Activated CD4-positive, alpha-beta memory T cell treated with anti-CD3 and anti-CD28 coated beads, Interleukin-2, amount 10 ng/mL, durations not matched to agents 7 days and 5 days (primary cell): ENCODE measurements around the gene MAPK8. TPM values are rescaled to one million over a fixed set of nuclear protein-coding genes. Genes with fewer than 3 reads are reported as not detected.

Experiments used
- CTCF ChIA-PET: fragments of 350-600 bp; sonication (Branson Sonifier 250); formaldehyde crosslinking; loops from one replicate; lab custom pipeline; 2021; ENCODE audit warnings: antibody characterized with exemption, inconsistent platforms; lab: Charles Lee
- POLR2A ChIA-PET: fragments of 350-600 bp; sonication (Branson Sonifier 250); formaldehyde crosslinking; loops from one replicate; lab custom pipeline; 2021; ENCODE audit warnings: antibody characterized with exemption; lab: Charles Lee
- DNase-seq: peaks from one replicate; pipeline ENCODE4 v3.0.0-alpha.2; 2020
- H3K27ac Mint-ChIP-seq: one replicate; pipeline ENCODE4 v1.8.0; 2021; ENCODE audit warnings: mild to moderate bottlenecking, mixed read lengths
- H3K27me3 Mint-ChIP-seq: one replicate; pipeline ENCODE4 v1.8.0; 2021; ENCODE audit warnings: mixed read lengths
- H3K36me3 Mint-ChIP-seq: one replicate; pipeline ENCODE4 v1.8.0; 2021; ENCODE audit warnings: low read depth, mixed read lengths
- H3K4me1 Mint-ChIP-seq: one replicate; pipeline ENCODE4 v1.8.0; 2021; ENCODE audit warnings: mixed read lengths
- H3K4me3 Mint-ChIP-seq: one replicate; pipeline ENCODE4 v1.8.0; 2021; ENCODE audit warnings: mild to moderate bottlenecking, mixed read lengths
- H3K9me3 Mint-ChIP-seq: one replicate; pipeline ENCODE4 v1.8.0; 2021; ENCODE audit warnings: mixed read lengths
- total RNA-seq, 2 experiments: library from RNA; stranded (reverse); gene quantifications; one replicate each; pipeline ENCODE4 v1.2.3, GENCODE V29; 2021

Gene MAPK8
- total RNA-seq, 2 experiments from 2014 or later: 46.2 to 48.2 TPM

GRCh38 chr10:48452879-48453412, 146.5 kb downstream of the MAPK8 start:
- CTCF ChIA-PET: no interaction called here
- Mint-ChIP-seq H3K27me3 (no peaks in the 10 kb centered on the region), H3K4me1 (no peaks in the 10 kb centered on the region), H3K36me3 (no peaks in the 10 kb centered on the region), H3K9me3 (no peaks in the 10 kb centered on the region), H3K27ac (no peak overlapping the region), H3K4me3 (no peak overlapping the region)
- POLR2A ChIA-PET: no interaction called here
- DNase-seq: no peak

- ChIA-PET POLR2A (no interaction called here), CTCF (no interaction called here)
- H3K27me3 Mint-ChIP-seq: no peaks in the 10 kb centered on the region
- no peaks in the 10 kb centered on the region for H3K4me1 Mint-ChIP-seq
- DNase-seq: no peak
- H3K4me3 Mint-ChIP-seq: no peak overlapping the region
- no peaks in the 10 kb centered on the region for H3K36me3 Mint-ChIP-seq
- H3K27ac Mint-ChIP-seq: no peak overlapping the region
- H3K9me3 Mint-ChIP-seq: no peaks in the 10 kb centered on the region
Measured at GRCh38 chr10:48453451-48454301, 147.2 kb downstream of the MAPK8 start.

- ChIA-PET CTCF (no interaction called here), POLR2A (no interaction called here)
- no peak for DNase-seq
- Mint-ChIP-seq H3K4me1 (no peaks in the 10 kb centered on the region), H3K27me3 (no peaks in the 10 kb centered on the region), H3K27ac (no peak overlapping the region), H3K4me3 (no peak overlapping the region), H3K36me3 (no peaks in the 10 kb centered on the region), H3K9me3 (no peaks in the 10 kb centered on the region)
Measured at GRCh38 chr10:48454302-48455054, 148.0 kb downstream of the MAPK8 start.

GRCh38 chr10:48455055-48455391, 148.5 kb downstream of the MAPK8 start:
- CTCF ChIA-PET: no interaction called here
- no peaks in the 10 kb centered on the region for H3K36me3 Mint-ChIP-seq
- H3K4me1 Mint-ChIP-seq: no peaks in the 10 kb centered on the region
- H3K4me3 Mint-ChIP-seq: no peak overlapping the region
- H3K27ac Mint-ChIP-seq: no peak overlapping the region
- no peaks in the 10 kb centered on the region for H3K27me3 Mint-ChIP-seq
- no peaks in the 10 kb centered on the region for H3K9me3 Mint-ChIP-seq
- DNase-seq: no peak
- POLR2A ChIA-PET: interaction anchor here (1.1 kb wide), 1 partner anchor 20 kb away, joined by 3 read pairs; no protein-coding TSS in a partner anchor

GRCh38 chr10:48455392-48456151, 149.1 kb downstream of the MAPK8 start:
- Mint-ChIP-seq H3K27ac (no peak overlapping the region), H3K4me3 (no peak overlapping the region), H3K27me3 (no peaks in the 10 kb centered on the region), H3K9me3 (no peaks in the 10 kb centered on the region), H3K4me1 (no peaks in the 10 kb centered on the region), H3K36me3 (no peaks in the 10 kb centered on the region)
- no peak for DNase-seq
- POLR2A ChIA-PET: interaction anchor here (1.1 kb wide), 1 partner anchor 19 kb away, joined by 3 read pairs; no protein-coding TSS in a partner anchor
- CTCF ChIA-PET: no interaction called here

GRCh38 chr10:48456361-48456804, 149.9 kb downstream of the MAPK8 start:
- H3K27ac Mint-ChIP-seq: no peak overlapping the region
- CTCF ChIA-PET: no interaction called here
- peak; percentile 13 for DNase-seq
- POLR2A ChIA-PET: no interaction called here
- H3K4me3 Mint-ChIP-seq: no peak overlapping the region
- no peaks in the 10 kb centered on the region for H3K27me3 Mint-ChIP-seq
- H3K36me3 Mint-ChIP-seq: no peaks in the 10 kb centered on the region
- no peaks in the 10 kb centered on the region for H3K4me1 Mint-ChIP-seq
- no peaks in the 10 kb centered on the region for H3K9me3 Mint-ChIP-seq

- Mint-ChIP-seq H3K27me3 (no peaks in the 10 kb centered on the region), H3K27ac (no peak overlapping the region), H3K4me1 (no peaks in the 10 kb centered on the region), H3K4me3 (no peak overlapping the region), H3K36me3 (no peaks in the 10 kb centered on the region), H3K9me3 (no peaks in the 10 kb centered on the region)
- ChIA-PET CTCF (no interaction called here), POLR2A (interaction anchor here (1.3 kb wide), 1 partner anchor 12 kb away, joined by 3 read pairs; no protein-coding TSS in a partner anchor)
- no peak for DNase-seq
Measured at GRCh38 chr10:48456808-48457761, 150.6 kb downstream of the MAPK8 start.

- ChIA-PET CTCF (no interaction called here), POLR2A (interaction anchor here (1.3 kb wide), 1 partner anchor 13 kb away, joined by 3 read pairs; no protein-coding TSS in a partner anchor)
- no peaks in the 10 kb centered on the region for H3K9me3 Mint-ChIP-seq
- H3K27ac Mint-ChIP-seq: no peak overlapping the region
- H3K36me3 Mint-ChIP-seq: no peaks in the 10 kb centered on the region
- no peaks in the 10 kb centered on the region for H3K27me3 Mint-ChIP-seq
- H3K4me3 Mint-ChIP-seq: no peak overlapping the region
- no peak for DNase-seq
- H3K4me1 Mint-ChIP-seq: no peaks in the 10 kb centered on the region
Measured at GRCh38 chr10:48457949-48458661, 151.6 kb downstream of the MAPK8 start.

GRCh38 chr10:48458662-48459048, 152.2 kb downstream of the MAPK8 start:
- CTCF ChIA-PET: no interaction called here
- H3K36me3 Mint-ChIP-seq: no peaks in the 10 kb centered on the region
- H3K9me3 Mint-ChIP-seq: no peaks in the 10 kb centered on the region
- no peaks in the 10 kb centered on the region for H3K27me3 Mint-ChIP-seq
- POLR2A ChIA-PET: no interaction called here
- H3K4me1 Mint-ChIP-seq: no peaks in the 10 kb centered on the region
- H3K4me3 Mint-ChIP-seq: no peak overlapping the region
- DNase-seq: no peak
- H3K27ac Mint-ChIP-seq: no peak overlapping the region

GRCh38 chr10:48459270-48460150, 153.0 kb downstream of the MAPK8 start:
- H3K9me3 Mint-ChIP-seq: no peaks in the 10 kb centered on the region
- no peak overlapping the region for H3K27ac Mint-ChIP-seq
- DNase-seq: no peak
- H3K27me3 Mint-ChIP-seq: no peaks in the 10 kb centered on the region
- H3K36me3 Mint-ChIP-seq: no peaks in the 10 kb centered on the region
- ChIA-PET CTCF (no interaction called here), POLR2A (no interaction called here)
- H3K4me1 Mint-ChIP-seq: no peaks in the 10 kb centered on the region
- H3K4me3 Mint-ChIP-seq: no peak overlapping the region

- H3K27ac Mint-ChIP-seq: no peak overlapping the region
- ChIA-PET CTCF (no interaction called here), POLR2A (no interaction called here)
Measured at GRCh38 chr10:48460182-48460581, 153.7 kb downstream of the MAPK8 start.

More at GRCh38 chr10:48460182-48460581, 153.7 kb downstream of the MAPK8 start:
- no peak for DNase-seq
- no peaks in the 10 kb centered on the region for H3K36me3 Mint-ChIP-seq
- H3K4me1 Mint-ChIP-seq: no peaks in the 10 kb centered on the region
- H3K4me3 Mint-ChIP-seq: no peak overlapping the region
- H3K9me3 Mint-ChIP-seq: no peaks in the 10 kb centered on the region
- no peaks in the 10 kb centered on the region for H3K27me3 Mint-ChIP-seq
